Measurements from ENCODE around the gene FBXO3.

DNA sequence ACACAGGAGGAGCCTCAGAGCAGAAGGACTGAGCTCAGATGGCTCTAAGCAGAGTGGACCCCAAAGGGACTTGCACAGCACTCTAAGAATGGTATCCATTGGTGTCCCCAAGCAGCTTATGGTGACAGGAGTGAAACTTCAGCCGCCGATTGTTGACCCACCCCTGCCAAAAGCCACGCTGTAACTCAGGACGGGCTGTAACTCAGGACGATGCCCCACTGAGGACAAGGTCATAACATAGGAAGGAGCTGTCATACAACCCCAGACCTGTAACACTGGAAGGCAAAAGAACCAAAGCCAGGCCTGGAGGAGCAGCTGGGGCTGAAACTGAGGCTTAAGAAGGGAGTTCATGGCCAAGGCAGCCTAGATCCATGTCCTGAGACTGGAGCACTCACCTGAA is 52.3 kb downstream of the FBXO3 start:
- TF ChIP-seq CTCF (IDR thresholded peaks at IDR 0.05; ENCODE audit: control extremely low read depth in 1 of 3, insufficient read depth in 1 of 3, low read depth in 1 of 3, low read length in 3 of 3) (no peak), PHF8 (conservative IDR thresholded peaks at IDR 0.05; ENCODE audit: low read depth, low read length) (no peak), BACH1 (IDR thresholded peaks at IDR 0.05; ENCODE audit: low read length) (no peak), YY1 (IDR thresholded peaks at IDR 0.05; ENCODE audit: low read depth, low read length) (no peak), SAP30 (IDR thresholded peaks at IDR 0.05; ENCODE audit: insufficient read depth, insufficient replicate concordance, low read length) (no peak), EZH2 (IDR thresholded peaks at IDR 0.05; ENCODE audit: low read depth, low read length, severe bottlenecking) (no peak), POLR2AphosphoS5 (IDR thresholded peaks at IDR 0.05; ENCODE audit: low read depth, low read length) (no peak), SRF (IDR thresholded peaks at IDR 0.05; ENCODE audit: low read depth, low read length) (no peak), ATF2 (IDR thresholded peaks at IDR 0.05; ENCODE audit: low read length) (no peak)
- TF ChIP-seq, protein P1, sequence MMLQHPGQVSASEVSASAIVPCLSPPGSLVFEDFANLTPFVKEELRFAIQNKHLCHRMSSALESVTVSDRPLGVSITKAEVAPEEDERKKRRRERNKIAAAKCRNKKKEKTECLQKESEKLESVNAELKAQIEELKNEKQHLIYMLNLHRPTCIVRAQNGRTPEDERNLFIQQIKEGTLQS (IDR thresholded peaks at IDR 0.05; ENCODE audit: insufficient read depth, low read depth, low read length) = no peak

All from H1 (cell line).